C4-2B (cell line): ENCODE measurements around the gene NFIC.

Source experiments
- H3K27ac ChIP-seq: fragments of 450-650 bp; 2 replicates; pipeline ENCODE4 v1.5.1; 2017
- ZFX ChIP-seq: fragments of 450-650 bp; IDR thresholded peaks from 2 replicates; pipeline ENCODE4 v1.6.1; 2017
- TF ChIP-seq, protein P1 (sequence below): fragments of 450-650 bp; conservative IDR thresholded peaks from 2 replicates; pipeline ENCODE4 v1.5.1; 2017; ENCODE audit warnings: mild to moderate bottlenecking

Gene NFIC

DNA sequence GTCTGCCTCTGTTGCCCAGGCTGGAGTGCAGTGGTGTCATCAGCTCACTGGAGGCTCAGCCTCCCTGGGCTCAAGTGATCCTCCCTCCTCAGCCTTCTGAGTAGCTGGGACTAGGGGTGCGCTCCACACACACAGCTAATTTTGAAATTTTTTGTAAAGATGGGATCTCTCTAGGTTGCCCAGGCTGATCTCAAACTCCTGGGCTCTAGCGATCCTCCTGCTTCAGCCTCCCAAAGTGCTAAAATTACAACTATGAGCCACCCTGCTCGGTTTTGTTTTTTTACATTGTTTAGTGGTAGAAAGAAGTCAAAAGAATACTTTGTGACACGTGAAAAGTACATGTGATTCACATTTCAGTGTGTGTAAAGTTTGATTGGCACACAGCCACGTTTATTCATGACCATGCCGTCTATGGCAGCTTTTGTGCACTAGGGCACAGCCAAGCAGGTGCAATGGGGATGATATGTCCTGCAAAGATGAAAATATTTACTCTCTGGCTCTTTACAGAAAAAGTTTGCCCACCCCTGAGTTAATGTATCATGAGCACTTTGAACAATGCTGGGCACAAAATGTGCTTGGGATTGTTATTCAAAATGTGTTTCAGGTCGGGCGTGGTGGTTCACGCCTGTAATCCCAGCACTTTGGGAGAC is 16.2 kb upstream of the NFIC start:
- no peak for TF ChIP-seq ZFX
- TF ChIP-seq, protein P1, sequence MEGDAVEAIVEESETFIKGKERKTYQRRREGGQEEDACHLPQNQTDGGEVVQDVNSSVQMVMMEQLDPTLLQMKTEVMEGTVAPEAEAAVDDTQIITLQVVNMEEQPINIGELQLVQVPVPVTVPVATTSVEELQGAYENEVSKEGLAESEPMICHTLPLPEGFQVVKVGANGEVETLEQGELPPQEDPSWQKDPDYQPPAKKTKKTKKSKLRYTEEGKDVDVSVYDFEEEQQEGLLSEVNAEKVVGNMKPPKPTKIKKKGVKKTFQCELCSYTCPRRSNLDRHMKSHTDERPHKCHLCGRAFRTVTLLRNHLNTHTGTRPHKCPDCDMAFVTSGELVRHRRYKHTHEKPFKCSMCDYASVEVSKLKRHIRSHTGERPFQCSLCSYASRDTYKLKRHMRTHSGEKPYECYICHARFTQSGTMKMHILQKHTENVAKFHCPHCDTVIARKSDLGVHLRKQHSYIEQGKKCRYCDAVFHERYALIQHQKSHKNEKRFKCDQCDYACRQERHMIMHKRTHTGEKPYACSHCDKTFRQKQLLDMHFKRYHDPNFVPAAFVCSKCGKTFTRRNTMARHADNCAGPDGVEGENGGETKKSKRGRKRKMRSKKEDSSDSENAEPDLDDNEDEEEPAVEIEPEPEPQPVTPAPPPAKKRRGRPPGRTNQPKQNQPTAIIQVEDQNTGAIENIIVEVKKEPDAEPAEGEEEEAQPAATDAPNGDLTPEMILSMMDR: no peak

GRCh38 chr19:3351702-3352447 is 14.5 kb upstream of the NFIC start:
- H3K27ac ChIP-seq: no peak overlapping the region
- TF ChIP-seq, protein P1: no peak
- no peak for TF ChIP-seq ZFX

More for the DNA sequence above, 16.2 kb upstream of the NFIC start:
- H3K27ac ChIP-seq: no peak overlapping the region

DNA sequence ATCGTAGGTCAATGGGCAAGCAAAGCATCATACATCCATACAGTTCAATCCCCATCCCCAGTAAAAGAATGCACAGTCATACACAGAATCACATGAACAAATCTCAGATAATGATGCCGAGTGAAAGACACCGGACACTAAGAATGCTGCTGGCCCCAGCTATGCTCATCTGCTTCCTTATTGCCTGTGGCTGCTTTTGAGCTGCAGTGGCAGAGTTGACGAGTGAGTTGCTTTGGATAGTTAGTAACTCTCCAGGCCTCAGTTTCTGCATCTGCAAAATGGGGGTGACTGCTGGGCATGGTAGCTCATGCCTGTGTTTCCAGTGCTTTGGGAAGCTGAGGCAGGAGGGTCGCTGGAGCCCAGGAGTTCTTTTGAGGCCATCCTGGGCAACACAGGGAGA is 12.9 kb upstream of the NFIC start:
- TF ChIP-seq, protein P1: no peak
- TF ChIP-seq ZFX: no peak
- H3K27ac ChIP-seq: no peak overlapping the region

DNA sequence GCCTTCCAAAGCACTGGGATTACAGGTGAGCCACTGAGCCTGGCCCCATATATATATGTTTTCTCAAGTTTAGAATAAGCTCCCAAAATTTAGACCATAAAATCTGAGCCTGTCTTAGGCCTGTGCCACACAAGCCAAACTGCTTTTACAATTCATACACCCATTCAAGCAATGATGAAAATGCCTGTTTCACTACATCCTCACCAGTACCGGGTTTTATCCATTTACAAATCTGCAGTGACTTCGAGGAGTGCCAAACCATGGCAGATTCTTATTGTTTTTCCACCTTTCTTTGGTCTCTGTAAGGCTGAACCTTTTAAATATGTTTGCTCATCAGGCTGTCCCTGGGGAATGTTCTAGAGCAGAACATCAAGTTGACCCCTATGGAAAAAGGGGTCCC is 9.6 kb upstream of the NFIC start:
- no peak overlapping the region for H3K27ac ChIP-seq
- TF ChIP-seq, protein P1: no peak
- TF ChIP-seq ZFX: no peak

DNA sequence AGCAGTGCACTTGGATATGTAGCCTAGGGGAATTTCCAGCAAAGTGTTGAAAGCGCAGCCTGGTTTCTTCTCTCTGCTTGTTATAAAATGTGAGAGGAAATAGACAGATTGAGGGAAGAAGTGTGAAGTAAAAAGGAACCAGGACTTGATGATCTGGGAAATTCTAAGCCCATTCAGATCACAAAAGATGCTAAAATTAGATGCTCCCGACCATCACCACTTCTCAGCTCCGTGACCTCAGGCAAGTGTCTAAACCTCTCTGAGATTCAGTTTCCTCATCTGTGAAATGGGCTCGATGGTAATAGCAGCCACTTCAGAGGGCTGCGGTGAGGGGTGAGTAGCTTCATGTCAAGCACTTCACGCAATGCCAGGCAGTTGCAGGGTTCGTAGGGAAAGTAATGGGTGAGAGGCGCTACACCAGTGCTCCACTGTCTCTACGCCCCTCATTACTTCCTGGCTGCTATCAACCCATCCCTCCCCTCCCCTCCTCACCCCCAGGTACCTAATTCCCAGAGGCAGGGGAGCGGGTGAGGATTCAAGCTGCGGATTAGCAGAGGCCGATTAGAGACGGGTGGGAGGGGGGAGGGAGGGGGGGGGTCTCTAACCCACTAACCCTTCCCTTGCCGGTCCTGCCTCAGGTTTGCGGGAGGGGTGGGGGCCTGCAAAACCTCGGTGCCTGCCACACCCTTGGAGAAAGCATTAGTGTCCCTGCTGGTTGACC is 9.0 kb upstream of the NFIC start:
- no peak overlapping the region for H3K27ac ChIP-seq

GRCh38 chr19:3357992-3358688 is 8.2 kb upstream of the NFIC start:
- peak overlapping the region; percentile 85 for H3K27ac ChIP-seq
- no peak for TF ChIP-seq ZFX
- TF ChIP-seq, protein P1: no peak

More for the DNA sequence above, 9.0 kb upstream of the NFIC start:
- TF ChIP-seq ZFX: no peak

GRCh38 chr19:3358689-3359014 is 7.7 kb upstream of the NFIC start:
- TF ChIP-seq, protein P1: no peak
- TF ChIP-seq ZFX: no peak
- H3K27ac ChIP-seq: peak overlapping the region; percentile 85
